Lung (tissue), 12 donors: Measurements from ENCODE around the gene LRP3. TPM values are rescaled to one million over a fixed set of nuclear protein-coding genes. Genes with fewer than 3 reads are reported as not detected.
A peak's percentile ranks its signal among the peaks of the same experiment; 100 is the strongest.

Experiments
- ATAC-seq: fragments of 200-7000 bp; cut with Tn5 transposase; one replicate; pipeline ENCODE4 v1.9.1; 2020; ENCODE audit warnings: moderate number of reproducible peaks; ENCODE audit not compliant: insufficient read depth, low FRiP score
- DNase-seq, 3 donors: peaks; one replicate each; pipeline ENCODE4 v3.0.0-alpha.2; 2013 to 2017
- H3K27ac ChIP-seq, 2 donors: one replicate each; pipeline ENCODE4 v1.5.1; 2013; ENCODE audit warnings: mild to moderate bottlenecking in 2 of 2, moderate library complexity in 2 of 2, control low read depth in 1 of 2, inconsistent platforms in 1 of 2, low read depth in 1 of 2, low read length in 1 of 2
- H3K27me3 ChIP-seq, 3 donors: one replicate each; pipeline ENCODE4 v1.5.1; 2013; ENCODE audit warnings: low read length in 2 of 3; ENCODE audit not compliant: control insufficient read depth in 3 of 3, insufficient read depth in 3 of 3
- H3K36me3 ChIP-seq, 4 donors: one replicate each; pipeline ENCODE4 v1.5.1; 2013; ENCODE audit warnings: low read length in 4 of 4, mild to moderate bottlenecking in 1 of 4, moderate library complexity in 1 of 4; ENCODE audit not compliant: control insufficient read depth in 4 of 4, insufficient read depth in 4 of 4
- H3K4me1 ChIP-seq, 5 donors: one replicate each; pipeline ENCODE4 v1.5.1; 2013; ENCODE audit warnings: low read length in 5 of 5, mild to moderate bottlenecking in 2 of 5, moderate library complexity in 1 of 5; ENCODE audit not compliant: control insufficient read depth in 5 of 5, insufficient read depth in 5 of 5
- H3K4me3 ChIP-seq: one replicate; pipeline ENCODE4 v1.5.1; 2013; ENCODE audit warnings: mild to moderate bottlenecking, control low read depth, moderate library complexity
- H3K9ac ChIP-seq, 2 donors: one replicate each; pipeline ENCODE4 v1.5.1; 2013; ENCODE audit warnings: low read length in 2 of 2, control low read depth in 1 of 2; ENCODE audit not compliant: insufficient read depth in 1 of 2
- H3K9me3 ChIP-seq, 4 donors: one replicate each; pipeline ENCODE4 v1.5.1; 2013; ENCODE audit warnings: low read length in 3 of 4, mild to moderate bottlenecking in 1 of 4, moderate library complexity in 1 of 4; ENCODE audit not compliant: control insufficient read depth in 4 of 4, insufficient read depth in 3 of 4
- WGBS, 2 donors: extraction: QIAGEN DNeasy Blood & Tissue Kit; methylation state at CpG; one replicate each; pipeline ENCODE4 v1.1.7; 2013; 5-methylcytosine and 5-hydroxymethylcytosine counted together
- polyA plus RNA-seq, 2 donors: library from polyadenylated mRNA; stranded (reverse); fragments of 200-250 nt; gene quantifications; one replicate each; pipeline ENCODE4 v1.2.1, GENCODE V29; 2013
- total RNA-seq, 2 donors: library from RNA; depleted of rRNA in 1 of 2; stranded (reverse); fragments of >200 nt in 1 of 2; gene quantifications; one replicate each; pipeline ENCODE4 v1.2.1, GENCODE V29; 2014 to 2021
- TF ChIP-seq, protein P1 (sequence below): IDR thresholded peaks from 2 replicates; pipeline ENCODE4 v1.5.1; 2012; ENCODE audit warnings: mild to moderate bottlenecking; ENCODE audit errors: control extremely low read depth, extremely low read depth
- donor health status: control.
- donor health status: control.
- donor health status: Bipolar disorder and iron deficiency.
- donor health status: healthy.
- donor health status: DM: yes; HTN: yes; CAD: no.

Gene LRP3
- total and polyA plus RNA-seq, 4 donors = 10.6 to 18.2 (median 14.6) TPM

DNA sequence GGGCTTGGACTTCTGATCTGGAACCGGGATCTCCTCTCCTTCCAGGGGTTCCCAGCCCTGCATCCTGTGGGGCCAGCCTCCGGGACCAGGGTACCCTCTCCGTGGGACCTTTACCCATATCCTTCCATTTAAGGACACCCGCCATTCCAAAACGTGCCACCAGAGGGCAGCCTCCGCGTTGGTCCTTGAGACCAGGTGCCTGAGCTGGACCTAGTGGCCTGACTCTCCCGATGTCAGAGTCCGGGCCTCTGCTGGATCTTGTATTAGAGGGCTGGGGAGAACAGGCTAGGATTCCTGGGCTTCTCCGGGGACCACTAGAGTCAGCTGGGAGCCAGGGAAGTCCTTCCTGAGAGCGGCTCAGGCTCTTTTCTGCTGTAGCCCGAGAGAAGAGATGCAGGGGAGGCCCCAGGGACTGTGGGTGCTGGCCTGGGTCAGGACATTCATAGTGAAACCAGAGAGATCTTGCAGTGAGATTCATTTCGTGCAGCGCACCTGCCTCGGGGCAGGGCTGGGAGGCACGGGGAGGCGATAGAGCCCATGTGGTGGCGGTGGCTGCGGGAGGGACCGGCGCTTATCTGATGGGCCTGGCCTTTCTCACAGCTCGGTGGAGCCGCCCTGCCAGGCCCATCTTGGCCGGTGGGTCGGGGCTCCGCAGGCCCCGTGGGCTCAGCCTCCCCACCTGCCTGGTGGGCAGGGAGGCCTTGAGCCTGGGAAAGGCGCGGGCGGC, 41.3 kb downstream of the LRP3 start:
- Histone ChIP-seq H3K27ac (no peak overlapping the region), H3K27me3 (peaks cover 0 to 3% (median 0%) of the 10 kb centered on the region in 3 donors), H3K9ac (no peak overlapping the region), H3K9me3 (peaks cover 0 to 6% (median 0%) of the 10 kb centered on the region in 4 donors), H3K4me3 (no peak overlapping the region), H3K36me3 (no peaks in the 10 kb centered on the region), H3K4me1 (peaks cover 0 to 8% (median 0%) of the 10 kb centered on the region in 5 donors)
- DNase-seq = peak; percentile 63 to 75 (median 68)
- ATAC-seq = peak; percentile 84
- 54 to 55% methylated on average over 30 of the region's 30 CpGs for WGBS, 2 donors
- TF ChIP-seq, protein P1, sequence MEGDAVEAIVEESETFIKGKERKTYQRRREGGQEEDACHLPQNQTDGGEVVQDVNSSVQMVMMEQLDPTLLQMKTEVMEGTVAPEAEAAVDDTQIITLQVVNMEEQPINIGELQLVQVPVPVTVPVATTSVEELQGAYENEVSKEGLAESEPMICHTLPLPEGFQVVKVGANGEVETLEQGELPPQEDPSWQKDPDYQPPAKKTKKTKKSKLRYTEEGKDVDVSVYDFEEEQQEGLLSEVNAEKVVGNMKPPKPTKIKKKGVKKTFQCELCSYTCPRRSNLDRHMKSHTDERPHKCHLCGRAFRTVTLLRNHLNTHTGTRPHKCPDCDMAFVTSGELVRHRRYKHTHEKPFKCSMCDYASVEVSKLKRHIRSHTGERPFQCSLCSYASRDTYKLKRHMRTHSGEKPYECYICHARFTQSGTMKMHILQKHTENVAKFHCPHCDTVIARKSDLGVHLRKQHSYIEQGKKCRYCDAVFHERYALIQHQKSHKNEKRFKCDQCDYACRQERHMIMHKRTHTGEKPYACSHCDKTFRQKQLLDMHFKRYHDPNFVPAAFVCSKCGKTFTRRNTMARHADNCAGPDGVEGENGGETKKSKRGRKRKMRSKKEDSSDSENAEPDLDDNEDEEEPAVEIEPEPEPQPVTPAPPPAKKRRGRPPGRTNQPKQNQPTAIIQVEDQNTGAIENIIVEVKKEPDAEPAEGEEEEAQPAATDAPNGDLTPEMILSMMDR = peak; percentile 78

GRCh38 chr19:33235996-33236350, 41.8 kb downstream of the LRP3 start:
- Histone ChIP-seq H3K27me3 (peaks cover 0 to 3% (median 0%) of the 10 kb centered on the region in 3 donors), H3K27ac (no peak overlapping the region), H3K4me3 (no peak overlapping the region), H3K9ac (no peak overlapping the region), H3K4me1 (peaks cover 0 to 7% (median 0%) of the 10 kb centered on the region in 5 donors), H3K9me3 (peaks cover 0 to 6% (median 0%) of the 10 kb centered on the region in 4 donors), H3K36me3 (no peaks in the 10 kb centered on the region)
- DNase-seq (no peak), ATAC-seq (no peak)
- WGBS, 2 donors = 90 to 95% methylated on average over 20 of the region's 20 CpGs
- TF ChIP-seq, protein P1 = no peak

DNA sequence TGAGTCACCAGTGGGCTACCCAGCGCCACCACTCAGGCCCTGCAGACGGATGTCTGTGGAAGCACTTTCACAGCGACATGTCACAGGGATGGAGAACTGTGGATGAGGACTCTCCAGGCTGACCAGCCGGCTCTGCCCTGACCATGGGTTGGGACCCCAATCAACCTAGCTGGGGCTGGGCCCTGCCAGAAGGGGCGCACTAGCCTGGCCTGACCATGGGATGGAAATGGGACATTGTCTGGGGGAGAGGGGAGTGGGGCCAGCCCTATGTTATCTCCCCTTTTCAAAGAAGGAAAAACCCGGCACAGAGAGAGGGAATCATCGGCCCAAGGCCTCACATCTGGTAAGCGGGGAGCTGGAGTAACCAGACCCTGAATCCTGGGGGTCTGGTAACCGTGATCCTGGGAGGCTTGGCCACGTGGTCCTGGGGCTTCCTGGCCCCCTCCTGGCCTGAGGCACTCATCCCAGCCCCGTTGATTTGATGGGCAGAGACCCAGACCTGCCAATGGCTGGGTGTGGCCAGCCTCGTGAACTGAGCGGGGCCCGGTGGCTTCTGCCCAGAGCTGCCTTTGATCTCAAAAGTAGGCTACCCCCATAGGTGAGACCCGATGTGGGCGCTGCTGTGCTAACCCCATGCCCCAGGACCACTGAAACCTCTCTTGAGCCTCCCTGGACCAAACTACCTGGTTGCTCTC, 42.7 kb downstream of the LRP3 start:
- TF ChIP-seq, protein P1 = no peak
- H3K27ac ChIP-seq = no peak overlapping the region
- H3K9me3 ChIP-seq = peaks cover 0 to 6% (median 0%) of the 10 kb centered on the region in 4 donors
- H3K4me3 ChIP-seq = no peak overlapping the region
- peaks cover 0 to 3% (median 0%) of the 10 kb centered on the region in 3 donors for H3K27me3 ChIP-seq
- H3K36me3 ChIP-seq = no peaks in the 10 kb centered on the region
- 82 to 88% methylated on average over 16 of the region's 16 CpGs for WGBS, 2 donors
- no peak for ATAC-seq
- peaks cover 0 to under 1% (median 0%) of the 10 kb centered on the region in 5 donors for H3K4me1 ChIP-seq
- DNase-seq = no peak
- no peak overlapping the region for H3K9ac ChIP-seq
